22Rv1 (cell line): ENCODE results near the gene OR10AD1.
"Not testable (repeated sequence)": the region's sequence is repeated elsewhere in the genome, so short reads cannot be mapped to it uniquely, and the experiment has no call there.

Source experiments
- CTCF ChIP-seq: fragments of 450-650 bp; IDR thresholded peaks from 2 replicates; pipeline ENCODE4 v1.5.1; 2017; ENCODE audit warnings: mild to moderate bottlenecking
- ZFX ChIP-seq: fragments of 450-650 bp; IDR thresholded peaks from 2 replicates; pipeline ENCODE4 v1.6.1; 2017; ENCODE audit warnings: antibody characterized with exemption, borderline replicate concordance

- TF ChIP-seq CTCF, ZFX: not testable (repeated sequence)
These were observed 47.3 kb downstream of the OR10AD1 start for GRCh38 chr12:48155786-48156185.
